Superior temporal gyrus (tissue), 1 donor: ENCODE measurements around the gene FAM180B.
A peak's percentile ranks its signal among the peaks of the same experiment; 100 is the strongest.
"Not testable (repeated sequence)": the region's sequence is repeated elsewhere in the genome, so short reads cannot be mapped to it uniquely, and the experiment has no call there.

Source experiments
- DNase-seq: peaks from one replicate; pipeline ENCODE4 v3.0.0-alpha.2; 2016; ENCODE audit errors: extremely low spot score

FAM180B gene

GRCh38 chr11:47593934-47594855 lies 7.7 kb downstream of the FAM180B start, which contains the start of gene C1QTNF4:
C1QTNF4 (minus strand) TSS chr11:47594411; CDS start chr11:47590810, 3,601 bp downstream.
- peak; percentile 9 for DNase-seq

DNA sequence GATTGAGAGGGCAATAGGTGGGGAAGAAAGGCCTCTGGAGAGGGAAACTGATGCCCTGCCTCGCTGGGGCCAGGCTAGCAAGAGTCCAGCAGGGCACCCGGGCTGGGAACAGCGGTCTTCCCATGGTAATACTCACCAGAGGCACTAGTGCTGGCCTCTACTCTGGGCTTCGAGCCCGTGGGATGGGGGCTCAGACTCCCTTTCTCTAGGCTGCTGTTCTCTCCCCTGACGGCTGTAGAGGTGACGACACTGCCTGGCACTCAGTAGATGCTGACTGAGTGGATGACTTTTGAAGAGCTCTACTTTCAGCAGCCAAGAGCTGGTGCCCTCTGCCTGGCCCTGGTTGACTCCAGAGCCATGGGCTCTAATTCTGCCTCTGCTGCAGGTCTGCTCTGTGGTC lies 8.6 kb downstream of the FAM180B start:
- DNase-seq, result peak; percentile 12

DNA sequence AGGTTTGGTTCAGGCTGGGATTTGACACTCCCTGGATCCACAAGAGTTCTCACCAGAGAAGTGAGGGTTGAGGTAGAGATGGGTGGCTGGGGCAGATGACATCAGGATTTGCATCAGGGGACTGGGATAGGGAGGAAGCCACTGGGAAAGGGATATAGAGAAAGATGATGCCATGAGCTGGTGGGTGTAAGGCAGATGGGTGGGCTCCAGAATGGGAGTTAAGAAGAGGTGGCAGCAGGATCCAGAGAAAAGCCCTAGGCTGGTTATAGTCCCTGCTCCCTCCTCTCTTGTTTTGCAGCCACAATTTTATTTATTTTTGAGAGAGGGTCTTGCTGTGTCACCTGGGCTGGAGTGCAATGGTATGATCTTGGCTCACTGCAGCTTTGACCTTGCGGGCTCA lies 9.5 kb downstream of the FAM180B start:
- no peak for DNase-seq

- no peak for DNase-seq
These were observed 13.4 kb downstream of the FAM180B start for GRCh38 chr11:47599902-47600301.

DNA sequence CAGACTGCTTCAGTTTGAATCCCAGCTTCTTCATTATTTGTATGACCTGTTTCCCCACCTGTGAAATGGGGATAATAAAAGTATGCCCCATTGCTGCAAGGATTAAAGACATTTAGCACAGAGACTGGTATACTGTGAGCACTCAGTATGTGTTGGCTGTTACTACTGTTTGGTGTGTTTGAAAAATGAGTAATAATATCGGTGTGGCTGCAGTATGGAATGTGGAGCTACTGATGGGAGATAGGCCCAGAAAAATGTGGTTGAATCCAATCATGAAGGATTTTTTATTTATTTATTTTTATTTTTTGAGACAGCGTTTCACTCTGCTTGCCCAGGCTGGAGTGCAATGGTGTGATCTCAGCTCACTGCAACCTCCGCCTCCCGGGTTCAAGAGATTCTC lies 16.8 kb downstream of the FAM180B start:
- no peak for DNase-seq

DNA sequence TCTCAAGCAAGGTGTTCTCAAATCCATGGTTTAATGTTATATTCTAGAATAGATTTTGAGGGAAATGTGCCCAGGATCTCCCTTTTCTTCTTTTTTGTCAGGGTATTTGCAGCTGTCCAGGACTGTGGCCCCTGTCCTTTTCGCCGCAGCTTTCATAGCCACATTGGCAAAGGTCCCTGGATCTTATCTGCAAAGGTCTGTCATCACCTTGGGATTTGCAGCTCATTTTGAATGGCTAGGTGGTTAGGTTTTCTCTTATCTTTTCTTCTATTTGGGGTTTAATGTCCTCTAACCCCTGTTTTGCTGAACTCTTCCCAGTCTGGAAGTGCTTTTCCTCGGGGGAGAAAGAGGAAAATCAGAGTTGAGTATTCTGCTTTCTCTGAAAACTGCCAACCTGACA lies 19.4 kb downstream of the FAM180B start:
- no peak for DNase-seq

- DNase-seq, result no peak
These were observed 20.3 kb downstream of the FAM180B start for GRCh38 chr11:47606731-47607130.

DNA sequence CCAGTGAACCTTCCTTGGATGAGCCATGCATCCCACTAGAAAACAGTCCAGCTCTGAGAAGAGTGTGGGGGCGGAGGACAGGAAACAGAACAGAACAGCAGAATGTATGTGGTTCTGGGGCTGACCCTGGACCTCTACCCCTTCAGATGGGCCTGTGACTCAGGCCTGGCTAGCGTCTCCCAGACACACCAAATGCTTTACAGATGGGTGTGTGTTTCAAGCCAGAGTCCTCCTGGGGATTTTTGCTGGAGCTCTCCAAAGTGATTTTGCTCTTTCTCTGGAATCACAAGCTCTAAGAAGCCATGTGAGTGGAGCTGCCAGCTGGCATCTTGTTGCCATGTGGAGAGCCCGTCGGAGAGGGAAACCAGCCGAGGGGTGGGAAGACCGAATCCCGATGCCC lies 20.9 kb downstream of the FAM180B start:
- peak; percentile 65 for DNase-seq

- no peak for DNase-seq
These were observed 23.2 kb downstream of the FAM180B start for GRCh38 chr11:47609675-47610074.

DNA sequence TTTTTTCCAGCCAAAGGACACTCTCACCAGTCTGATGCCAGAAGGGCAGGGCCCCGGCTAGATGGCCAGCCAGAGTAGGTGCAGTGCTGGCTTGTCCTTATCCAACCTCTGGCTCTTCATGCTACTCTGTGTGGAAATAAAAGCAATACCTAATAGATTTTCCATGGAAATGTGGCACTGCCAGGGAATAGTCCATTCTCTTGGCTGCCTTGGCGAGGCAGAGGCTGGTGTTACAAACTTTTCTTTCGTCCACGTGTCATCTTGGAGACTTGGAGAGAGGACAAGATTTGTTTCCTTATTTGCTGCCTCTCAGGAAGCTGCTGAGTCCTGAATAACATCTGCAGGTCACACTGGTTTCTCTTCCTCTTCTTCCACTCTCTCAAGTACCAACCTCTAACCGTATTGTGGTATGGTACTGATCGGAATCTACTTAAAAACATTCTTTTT lies 24.9 kb downstream of the FAM180B start:
- DNase-seq, result peak; percentile 52

DNA sequence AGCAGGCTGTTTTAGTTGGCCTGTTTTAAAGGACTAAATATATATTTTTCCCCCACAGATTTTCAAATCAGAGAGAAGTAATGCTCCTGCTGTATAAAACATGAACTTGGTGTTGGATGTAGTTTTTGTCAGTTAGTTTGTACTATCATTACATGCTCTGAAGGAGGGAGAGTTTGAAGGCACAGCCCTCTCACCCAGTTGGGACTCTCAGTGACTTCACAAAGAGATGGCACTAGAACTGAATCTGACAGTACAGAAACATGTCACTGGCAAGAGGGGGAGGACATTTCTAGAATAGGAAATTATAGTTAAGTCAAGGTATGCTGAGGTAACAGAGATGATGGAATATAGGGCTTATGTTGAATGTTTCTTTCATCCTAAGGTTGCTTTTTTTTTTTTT lies 28.8 kb downstream of the FAM180B start:
- DNase-seq, result no peak

DNA sequence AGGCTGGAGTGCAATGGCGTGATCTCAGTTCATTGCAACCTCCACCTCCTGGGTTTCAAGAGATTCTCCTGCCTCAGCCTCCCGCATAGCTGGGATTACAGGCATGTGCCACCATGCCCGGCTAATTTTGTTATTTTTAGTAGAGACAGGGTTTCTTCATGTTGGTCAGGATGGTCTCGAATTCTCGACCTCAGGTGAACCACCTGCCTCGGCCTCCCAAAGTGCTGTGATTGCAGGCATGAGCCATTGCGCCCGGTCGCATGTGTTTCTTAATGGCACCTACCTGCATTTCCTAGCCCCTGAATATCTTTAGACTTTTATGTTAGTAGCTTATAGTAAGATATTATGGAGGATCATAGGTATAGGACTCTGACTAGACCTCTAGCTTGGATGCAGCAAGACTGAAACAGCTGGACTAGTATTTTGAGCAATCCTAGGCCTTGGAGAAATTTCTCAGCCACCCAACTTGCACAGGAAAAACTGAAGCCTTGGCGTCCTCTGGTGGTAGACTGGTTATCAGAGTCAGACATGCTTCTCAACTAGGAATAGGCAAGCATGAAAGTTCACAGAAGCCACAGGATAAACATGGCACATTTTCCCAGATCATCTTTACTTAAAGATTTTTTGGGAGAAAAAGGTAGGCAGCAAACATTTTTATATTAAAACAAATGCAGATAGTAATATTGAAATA lies 30.4 kb downstream of the FAM180B start:
- peak; percentile 82 for DNase-seq

DNA sequence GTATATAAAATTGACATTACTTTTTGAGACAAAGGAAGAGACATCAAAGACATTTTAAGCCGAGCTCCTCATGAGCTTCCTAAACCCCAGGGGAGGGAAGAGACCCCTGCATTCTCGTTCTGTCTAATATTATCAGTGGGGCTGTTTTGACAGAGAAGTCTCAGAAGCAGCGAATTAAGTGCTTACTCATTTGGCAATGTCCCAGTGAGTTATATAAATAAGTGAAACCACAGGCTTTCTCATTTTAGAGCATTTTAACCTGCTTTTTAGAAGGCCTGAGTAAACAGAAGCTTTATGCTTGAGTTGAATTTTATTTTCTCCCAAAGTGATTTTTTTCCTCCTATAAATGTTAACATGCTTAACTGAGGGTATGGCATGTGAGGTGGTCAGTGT lies 30.9 kb downstream of the FAM180B start:
- peak; percentile 45 for DNase-seq

DNA sequence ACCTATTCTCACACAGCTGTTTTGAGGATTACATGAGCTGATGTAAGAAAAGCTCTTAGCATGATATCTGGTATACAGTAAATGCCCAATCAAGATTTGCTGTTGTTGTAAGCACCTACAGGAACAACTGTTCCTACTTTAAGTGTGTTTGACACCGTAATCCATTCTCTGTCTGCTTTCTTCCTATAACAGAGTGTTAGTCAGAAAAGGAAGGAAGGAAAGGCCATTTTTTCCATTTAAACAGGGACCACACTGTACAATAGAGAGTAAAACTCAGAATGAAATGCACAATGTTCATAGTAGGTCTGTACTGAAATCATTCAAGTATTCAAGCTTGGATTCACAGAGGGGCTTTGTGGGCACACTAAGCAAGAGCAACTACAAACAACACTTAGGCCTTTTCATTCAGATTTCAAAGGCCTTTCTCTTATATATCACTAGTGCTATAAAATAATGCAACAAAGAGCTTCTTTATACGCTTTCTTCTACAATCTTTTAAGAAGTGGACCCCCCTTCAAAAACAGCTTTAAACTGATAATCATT lies 34.4 kb downstream of the FAM180B start:
- DNase-seq, result peak; percentile 29

DNA sequence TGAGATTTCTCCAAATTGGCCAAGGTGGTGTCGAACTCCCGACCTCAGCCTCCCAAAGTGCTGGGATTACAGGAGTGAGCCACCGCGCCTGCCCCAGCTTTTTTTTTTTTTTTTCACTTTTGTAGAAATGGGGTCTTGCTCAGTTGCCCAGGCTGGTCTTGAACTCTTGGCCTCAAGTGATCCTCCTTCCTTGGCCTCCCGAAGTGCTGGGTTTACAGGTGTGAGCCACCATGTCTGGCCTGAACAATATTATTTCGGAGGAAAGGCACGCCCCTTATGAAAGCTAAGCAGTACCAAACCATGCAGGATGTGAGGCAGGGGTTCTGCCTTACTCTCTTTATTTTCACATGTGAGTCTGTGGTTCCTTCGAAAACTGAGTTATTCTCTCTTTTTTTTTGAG lies 39.8 kb downstream of the FAM180B start:
- DNase-seq, result no peak

DNA sequence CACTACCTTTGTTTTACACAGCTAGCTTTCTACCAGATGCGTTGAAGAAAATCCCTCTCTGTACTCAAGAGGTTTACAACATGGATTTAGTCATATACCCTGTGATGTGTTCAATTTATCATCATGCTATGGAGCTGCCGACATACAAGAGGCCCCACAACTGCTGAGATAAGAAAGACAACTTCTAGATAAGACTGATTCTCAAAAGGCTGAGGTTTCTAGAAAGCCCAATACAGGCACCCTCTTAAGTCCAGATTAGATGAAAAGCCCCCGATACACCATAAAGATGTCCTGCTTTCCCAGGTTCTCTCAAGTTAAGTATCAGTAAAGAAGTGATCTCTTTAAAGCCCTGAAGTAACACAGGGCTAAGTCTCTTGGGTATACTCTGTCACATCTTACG lies 41.5 kb downstream of the FAM180B start:
- DNase-seq, result no peak

- no peak for DNase-seq
These were observed 45.0 kb downstream of the FAM180B start for GRCh38 chr11:47631473-47631872.

GRCh38 chr11:47636331-47636730 lies 49.9 kb downstream of the FAM180B start:
- not testable (repeated sequence) for DNase-seq
